Brain microvascular endothelial cell (primary cell): ENCODE data around the gene MTAP.

ENCODE experiments used
- DNase-seq: peaks from one replicate; pipeline ENCODE4 v3.0.0-alpha.2; 2020
- H3K27ac ChIP-seq: fragments of 250-450 bp; sonication (Bioruptor Pico); 2 replicates; pipeline ENCODE4 v1.5.1; 2020; ENCODE audit warnings: mild to moderate bottlenecking, moderate library complexity
- H3K27me3 ChIP-seq: fragments of 250-450 bp; sonication (Bioruptor Pico); replicated peaks from 2 replicates; pipeline ENCODE4 v1.5.1; 2020; ENCODE audit warnings: mild to moderate bottlenecking
- H3K36me3 ChIP-seq: fragments of 250-450 bp; sonication (Bioruptor Pico); replicated peaks from 2 replicates; pipeline ENCODE4 v1.5.1; 2020; ENCODE audit warnings: mild to moderate bottlenecking
- H3K4me3 ChIP-seq: 2 replicates; pipeline ENCODE4 v1.5.1; 2011; ENCODE audit warnings: low read depth, mild to moderate bottlenecking, control low read depth, low read length, moderate library complexity
- in situ Hi-C: cut with HindIII; loops from 2 replicates; pipeline ENCODE4 v1.10.0; 2017; ENCODE audit warnings: low sequenced_read_pairs, low pct_ligation_motif_present
- TF ChIP-seq, protein P1 (sequence below): IDR thresholded peaks from 2 replicates; pipeline ENCODE4 v1.5.1; 2011; ENCODE audit warnings: low read depth, mild to moderate bottlenecking, moderate library complexity, low read length, control low read depth, inconsistent platforms; ENCODE audit errors: missing control alignments

MTAP gene

DNA sequence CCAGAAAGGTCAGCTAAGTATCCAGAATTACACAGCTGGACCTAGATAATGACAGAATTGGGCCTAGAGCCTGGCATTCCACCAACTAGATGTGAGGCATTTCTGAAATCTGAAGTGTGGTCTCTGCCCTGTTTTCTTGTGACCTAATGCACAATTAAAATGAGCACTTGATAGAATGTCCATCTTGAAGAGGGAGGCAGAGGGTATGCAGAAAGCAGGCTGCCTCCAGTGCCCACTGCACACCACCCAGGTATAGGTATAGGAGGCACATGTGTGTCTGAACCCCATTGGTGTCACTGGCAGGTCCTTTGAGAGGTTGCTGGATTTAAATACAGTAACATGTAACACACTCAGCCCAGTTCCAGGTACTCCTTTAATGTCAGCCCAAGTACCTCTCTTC lies 2.4 kb downstream of the MTAP start:
- Histone ChIP-seq H3K36me3 (peaks cover 3% of the 10 kb centered on the region), H3K27ac (no peak overlapping the region), H3K4me3 (no peak overlapping the region), H3K27me3 (no peaks in the 10 kb centered on the region)
- no peak for DNase-seq
- in situ Hi-C loops, result loop anchor here (25.0 kb wide), 1 partner anchor 208 kb away; the partner anchor contains the start of gene CDKN2B
- TF ChIP-seq, protein P1, sequence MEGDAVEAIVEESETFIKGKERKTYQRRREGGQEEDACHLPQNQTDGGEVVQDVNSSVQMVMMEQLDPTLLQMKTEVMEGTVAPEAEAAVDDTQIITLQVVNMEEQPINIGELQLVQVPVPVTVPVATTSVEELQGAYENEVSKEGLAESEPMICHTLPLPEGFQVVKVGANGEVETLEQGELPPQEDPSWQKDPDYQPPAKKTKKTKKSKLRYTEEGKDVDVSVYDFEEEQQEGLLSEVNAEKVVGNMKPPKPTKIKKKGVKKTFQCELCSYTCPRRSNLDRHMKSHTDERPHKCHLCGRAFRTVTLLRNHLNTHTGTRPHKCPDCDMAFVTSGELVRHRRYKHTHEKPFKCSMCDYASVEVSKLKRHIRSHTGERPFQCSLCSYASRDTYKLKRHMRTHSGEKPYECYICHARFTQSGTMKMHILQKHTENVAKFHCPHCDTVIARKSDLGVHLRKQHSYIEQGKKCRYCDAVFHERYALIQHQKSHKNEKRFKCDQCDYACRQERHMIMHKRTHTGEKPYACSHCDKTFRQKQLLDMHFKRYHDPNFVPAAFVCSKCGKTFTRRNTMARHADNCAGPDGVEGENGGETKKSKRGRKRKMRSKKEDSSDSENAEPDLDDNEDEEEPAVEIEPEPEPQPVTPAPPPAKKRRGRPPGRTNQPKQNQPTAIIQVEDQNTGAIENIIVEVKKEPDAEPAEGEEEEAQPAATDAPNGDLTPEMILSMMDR, result no peak

DNA sequence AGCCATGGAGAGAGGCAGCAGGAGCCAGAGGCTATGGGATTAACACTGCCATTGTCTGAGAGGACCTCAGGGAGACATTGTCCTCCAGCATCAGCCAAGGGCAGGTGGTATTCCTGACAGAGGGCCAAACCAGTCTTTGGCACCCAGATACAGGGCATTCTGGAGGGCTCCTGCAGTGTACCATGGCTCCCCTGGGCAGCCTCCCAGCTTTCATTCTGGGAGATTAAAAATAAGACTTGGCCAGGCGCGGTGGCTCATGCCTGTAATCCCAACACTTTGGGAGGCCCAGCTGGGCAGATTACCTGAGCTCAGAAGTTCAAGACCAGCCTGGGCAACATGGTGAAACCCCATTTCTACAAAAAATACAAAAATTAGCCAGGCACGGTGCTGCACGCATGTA lies 4.2 kb downstream of the MTAP start:
- DNase-seq, result no peak
- Histone ChIP-seq H3K36me3 (peaks cover 9% of the 10 kb centered on the region), H3K27me3 (no peaks in the 10 kb centered on the region), H3K27ac (no peak overlapping the region), H3K4me3 (no peak overlapping the region)
- in situ Hi-C loops, result loop anchor here (25.0 kb wide), 1 partner anchor 206 kb away; the partner anchor contains the start of gene CDKN2B
- TF ChIP-seq, protein P1, result no peak

DNA sequence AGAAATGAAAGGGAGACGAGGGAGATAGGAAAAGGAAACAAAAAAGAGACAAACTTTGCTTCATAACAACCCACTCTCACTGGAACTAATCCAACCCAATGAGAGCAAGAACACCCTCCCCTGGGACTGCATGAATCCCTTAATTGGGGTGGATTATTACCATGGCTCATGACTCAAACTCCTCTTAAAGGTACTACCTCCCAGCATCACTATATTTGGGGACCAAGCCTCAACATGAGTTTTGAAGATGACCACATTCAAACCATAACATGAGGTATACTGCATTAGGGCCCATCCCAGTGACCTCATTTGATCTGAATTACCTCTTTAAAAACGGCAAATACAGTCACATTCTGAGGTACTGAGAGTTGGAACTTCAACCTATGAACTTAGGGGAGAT lies 8.0 kb downstream of the MTAP start:
- peaks cover 14% of the 10 kb centered on the region for H3K36me3 ChIP-seq
- no peak overlapping the region for H3K27ac ChIP-seq

DNA sequence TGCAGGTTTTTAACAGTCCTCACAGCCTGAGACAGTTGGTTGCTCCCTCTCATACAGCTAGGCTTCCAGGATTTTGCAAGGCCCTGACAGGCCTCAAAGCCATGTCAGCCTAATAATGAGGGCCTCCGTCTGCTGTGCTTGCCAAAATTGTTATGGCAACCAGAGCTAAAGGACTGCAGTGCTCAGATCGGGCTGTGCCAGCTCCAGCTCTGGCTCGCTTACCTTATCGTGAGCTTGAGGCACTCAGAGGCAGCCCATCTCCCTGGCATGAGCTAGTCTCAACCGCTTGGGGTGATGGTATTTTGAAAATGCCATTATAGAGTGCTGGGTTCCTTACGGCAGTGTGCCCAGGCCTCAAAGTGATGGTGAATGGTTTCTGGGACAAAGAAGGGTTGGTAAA lies 8.4 kb downstream of the MTAP start:
- TF ChIP-seq, protein P1, result no peak
- DNase-seq, result no peak
- Histone ChIP-seq H3K27ac (no peak overlapping the region), H3K27me3 (no peaks in the 10 kb centered on the region), H3K36me3 (peaks cover 18% of the 10 kb centered on the region), H3K4me3 (no peak overlapping the region)
- in situ Hi-C loops, result loop anchor here (10.0 to 25.0 kb wide), 3 partner anchors 201 to 434 kb away; partner anchors contain the start of gene CDKN2B

More for the DNA sequence above, 8.0 kb downstream of the MTAP start:
- in situ Hi-C loops, result loop anchor here (10.0 to 25.0 kb wide), 3 partner anchors 202 to 434 kb away; partner anchors contain the start of gene CDKN2B
- TF ChIP-seq, protein P1, result no peak
- Histone ChIP-seq H3K27me3 (no peaks in the 10 kb centered on the region), H3K4me3 (no peak overlapping the region)
- no peak for DNase-seq

DNA sequence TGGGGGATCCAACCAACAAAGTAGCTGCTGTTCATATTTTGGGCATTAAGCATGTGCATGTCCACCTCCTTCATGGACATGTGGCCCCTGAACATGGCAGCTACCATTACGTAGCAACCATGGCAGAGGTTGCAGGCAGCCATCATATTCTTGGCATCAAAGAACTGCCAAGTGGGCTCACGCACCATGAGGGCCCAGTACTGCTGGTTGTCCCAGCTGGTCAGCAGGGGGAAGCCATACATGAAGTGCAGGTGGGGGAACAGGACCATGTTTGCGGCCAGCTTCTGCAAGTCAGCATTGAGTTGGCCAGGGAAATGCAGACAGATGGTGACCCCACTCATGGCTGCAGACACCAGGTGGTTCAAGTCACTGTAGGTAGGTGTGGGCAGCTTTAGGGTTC lies 9.5 kb downstream of the MTAP start:
- Histone ChIP-seq H3K36me3 (peaks cover 24% of the 10 kb centered on the region), H3K4me3 (no peak overlapping the region), H3K27me3 (no peaks in the 10 kb centered on the region), H3K27ac (no peak overlapping the region)
- DNase-seq, result no peak
- in situ Hi-C loops, result loop anchor here (10.0 to 25.0 kb wide), 3 partner anchors 200 to 433 kb away; partner anchors contain the start of gene CDKN2B
- TF ChIP-seq, protein P1, result no peak

DNA sequence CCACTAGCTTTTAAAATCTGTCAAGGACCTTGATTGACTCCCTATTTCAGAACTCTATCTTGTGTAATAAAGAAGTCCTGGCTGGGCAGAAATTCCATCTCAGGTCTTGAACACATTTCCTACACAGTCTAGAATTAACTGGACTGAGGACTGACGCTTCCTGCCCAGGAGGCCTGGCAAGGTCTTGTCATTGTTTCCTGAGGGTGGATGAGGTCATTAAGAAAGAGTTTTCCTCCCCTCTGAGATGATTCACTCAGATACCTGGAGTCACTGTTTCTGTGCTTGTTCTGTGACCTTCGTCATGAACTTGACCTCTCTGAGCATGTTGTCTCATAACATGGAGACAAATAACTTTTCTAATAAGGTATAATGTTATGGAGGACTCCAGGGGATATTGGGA lies 10.0 kb downstream of the MTAP start:
- Histone ChIP-seq H3K36me3 (peaks cover 26% of the 10 kb centered on the region), H3K27ac (peak overlapping the region; percentile 59), H3K27me3 (no peaks in the 10 kb centered on the region), H3K4me3 (no peak overlapping the region)
- TF ChIP-seq, protein P1, result no peak
- DNase-seq, result no peak
- in situ Hi-C loops, result loop anchor here (10.0 to 25.0 kb wide), 3 partner anchors 200 to 432 kb away; partner anchors contain the start of gene CDKN2B
